Measurements from ENCODE around the gene ZNRF2.

Gene ZNRF2

DNA sequence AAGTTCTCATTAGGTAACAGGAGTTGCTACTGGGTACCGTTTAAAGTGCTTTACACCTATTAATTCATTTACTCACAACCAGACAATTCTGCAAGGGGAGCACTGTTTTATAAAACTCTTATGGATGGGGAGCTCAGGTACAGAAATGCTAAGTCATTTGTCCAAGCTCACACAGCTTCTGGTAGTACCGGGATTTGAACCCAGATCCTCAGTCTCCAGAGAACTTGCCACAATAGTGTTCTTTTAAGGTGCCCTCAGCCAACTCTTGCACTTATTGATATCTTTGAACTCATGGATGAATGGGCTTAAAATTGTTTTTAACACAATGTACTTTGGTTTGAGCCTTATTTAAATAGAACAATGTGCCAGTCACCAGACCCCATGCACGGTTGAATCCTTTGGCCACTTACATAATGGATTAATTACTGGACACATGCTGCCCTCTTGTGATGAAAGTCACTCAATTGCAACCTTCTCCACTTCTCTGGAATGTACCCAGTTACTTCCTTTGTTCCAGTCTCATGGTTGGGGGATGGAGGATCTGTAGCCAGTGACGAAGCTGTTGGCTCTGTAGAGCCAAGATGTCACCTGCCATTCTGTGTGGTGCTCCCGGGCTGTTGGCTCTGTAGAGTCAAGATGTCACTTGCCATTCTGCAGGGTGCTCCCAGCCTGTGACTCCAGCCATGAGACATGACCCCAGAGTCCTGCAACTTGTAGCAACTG, 128.5 kb downstream of the ZNRF2 start:
- DNase-seq = no peak

DNA sequence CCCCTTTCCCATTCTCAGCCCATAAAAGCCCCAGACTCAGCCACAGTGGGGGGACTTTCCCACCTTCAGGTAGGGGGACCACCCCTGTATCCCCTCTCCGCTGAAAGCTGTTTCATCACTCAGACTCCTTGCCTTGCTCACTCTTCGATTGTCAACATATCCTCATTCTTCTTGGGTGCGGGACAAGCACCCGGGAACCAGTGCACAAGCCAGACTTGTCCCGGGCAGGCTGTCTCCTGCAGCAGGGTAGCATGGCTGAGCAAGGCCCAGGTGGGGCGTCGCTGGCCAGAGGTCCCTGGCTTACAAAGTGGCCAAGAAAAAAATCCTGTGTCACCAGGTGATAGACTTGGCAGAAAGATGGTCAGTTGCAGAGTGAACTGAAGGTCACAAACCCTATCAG, 129.5 kb downstream of the ZNRF2 start:
- no peak for DNase-seq
